Lower leg skin (tissue), 4 donors: Measurements from ENCODE around the gene NRXN2. TPM values are rescaled to one million over a fixed set of nuclear protein-coding genes. Genes with fewer than 3 reads are reported as not detected.

Experiments
- DNase-seq, 2 donors: peaks; one replicate each; pipeline ENCODE4 v3.0.0-alpha.2; 2019; ENCODE audit warnings: low spot score in 2 of 2
- H3K4me3 ChIP-seq: fragments of 200-600 bp; sonication (generic); 2 replicates; pipeline ENCODE4 v1.5.1; 2017; ENCODE audit warnings: mild to moderate bottlenecking, low read depth; ENCODE audit not compliant: poor library complexity, severe bottlenecking
- CTCF ChIP-seq, 3 donors: fragments of 450-650 bp; IDR thresholded peaks; one replicate each; pipeline ENCODE4 v1.5.1; 2016; ENCODE audit warnings: antibody characterized with exemption in 3 of 3, mild to moderate bottlenecking in 3 of 3, moderate library complexity in 2 of 3
- POLR2A ChIP-seq, 2 donors: fragments of 450-650 bp; IDR thresholded peaks; one replicate each; pipeline ENCODE4 v1.6.1; 2016 to 2017; ENCODE audit warnings: antibody characterized with exemption in 2 of 2, mild to moderate bottlenecking in 1 of 2, moderate library complexity in 1 of 2
- WGBS, 2 donors: methylation state at CpG; one replicate each; pipeline ENCODE4 v1.1.5; 2018; 5-methylcytosine and 5-hydroxymethylcytosine counted together
- intact Hi-C: fragments of 100-400 bp; cut with DNase I; formaldehyde crosslinking; loops from one replicate; pipeline ENCODE4 v1.15.0; 2023; ENCODE audit warnings: low total_unique reads
- total RNA-seq, 4 donors: library from RNA; depleted of rRNA; stranded (reverse); fragments of >200 nt; gene quantifications; one replicate each; pipeline ENCODE4 v1.1.0, GENCODE V29; 2016

Gene NRXN2
- total RNA-seq, 4 donors from 2014 or later = 0.27 to 7.0 (median 1.1) TPM; not detected in 1

- H3K4me3 ChIP-seq = no peak overlapping the region
- no peak for DNase-seq
- TF ChIP-seq POLR2A (IDR thresholded peaks at IDR 0.05) (no peak), CTCF (IDR thresholded peaks at IDR 0.05) (no peak)
- intact Hi-C loops = no loop called here
- 100% methylated on average over 1 of the region's 1 CpG for WGBS, 2 donors
Observed at GRCh38 chr11:64691543-64691942, 31.5 kb downstream of the NRXN2 start.

DNA sequence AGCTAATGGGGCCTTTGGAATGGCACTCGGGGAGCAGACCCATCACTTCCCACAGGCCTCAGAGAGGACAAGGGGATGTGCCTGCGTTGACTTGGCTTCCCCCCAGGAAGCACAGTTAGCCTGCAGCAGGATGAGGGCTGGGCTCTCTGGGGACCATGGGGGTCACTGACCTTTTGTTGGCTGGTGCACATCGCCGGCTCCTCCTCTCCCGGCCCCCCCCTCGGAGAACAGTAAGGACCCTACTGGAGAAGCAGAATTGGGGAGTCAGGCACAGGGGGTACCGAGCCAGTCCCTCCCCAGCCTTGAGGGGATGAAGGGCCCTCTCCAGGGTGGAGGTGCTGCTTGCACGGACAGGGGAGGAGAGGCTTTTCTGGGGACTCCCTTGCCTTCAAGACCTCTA is 32.8 kb downstream of the NRXN2 start:
- intact Hi-C loops = no loop called here
- no peak for DNase-seq
- WGBS, 2 donors = 75 to 77% methylated on average over 7 to 8 of the region's 8 CpGs

GRCh38 chr11:64688534-64688982 is 34.4 kb downstream of the NRXN2 start:
- no peak overlapping the region for H3K4me3 ChIP-seq
- peak; percentile 71 to 97 for DNase-seq
- 1 to 2% methylated on average over 13 of the region's 13 CpGs for WGBS, 2 donors
- TF ChIP-seq CTCF (IDR thresholded peaks at IDR 0.05) (peak in 1 of 3 donors; percentile 43), POLR2A (IDR thresholded peaks at IDR 0.05) (no peak)
- intact Hi-C loops = no loop called here

More for the DNA sequence above, 32.8 kb downstream of the NRXN2 start:
- TF ChIP-seq POLR2A (IDR thresholded peaks at IDR 0.05) = no peak
- no peak for TF ChIP-seq CTCF (IDR thresholded peaks at IDR 0.05)
- no peak overlapping the region for H3K4me3 ChIP-seq

- no peak overlapping the region for H3K4me3 ChIP-seq
- WGBS, 2 donors = 52 to 54% methylated on average over 19 of the region's 19 CpGs
- TF ChIP-seq POLR2A (IDR thresholded peaks at IDR 0.05) = no peak
- no peak for TF ChIP-seq CTCF (IDR thresholded peaks at IDR 0.05)
- intact Hi-C loops = no loop called here
- DNase-seq = no peak
Observed at GRCh38 chr11:64687643-64688533, 35.1 kb downstream of the NRXN2 start.

GRCh38 chr11:64687204-64687603 is 35.8 kb downstream of the NRXN2 start:
- 37 to 58% methylated on average over 4 to 6 of the region's 6 CpGs for WGBS, 2 donors
- H3K4me3 ChIP-seq = no peak overlapping the region
- intact Hi-C loops = no loop called here
- no peak for DNase-seq
- TF ChIP-seq CTCF (IDR thresholded peaks at IDR 0.05) (no peak), POLR2A (IDR thresholded peaks at IDR 0.05) (no peak)
